ENCODE measurements around the gene IGDCC3.

IGDCC3 gene

GRCh38 chr15:65332391-65333147, 45.2 kb downstream of the IGDCC3 start:
- FAIRE-seq, result no peak
- DNase-seq (ENCODE audit: extremely low spot score, insufficient read length, low read depth), result no peak

- no peak for FAIRE-seq
- no peak for DNase-seq (ENCODE audit: extremely low spot score, insufficient read length, low read depth)
Observed at GRCh38 chr15:65331811-65332210, 46.0 kb downstream of the IGDCC3 start.

- no peak for DNase-seq (ENCODE audit: extremely low spot score, insufficient read length, low read depth)
- no peak for FAIRE-seq
Observed at GRCh38 chr15:65330934-65331645, 46.7 kb downstream of the IGDCC3 start.

GRCh38 chr15:65329984-65330735, 47.6 kb downstream of the IGDCC3 start:
- no peak for FAIRE-seq
- no peak for DNase-seq (ENCODE audit: extremely low spot score, insufficient read length, low read depth)

- FAIRE-seq, result no peak
- DNase-seq (ENCODE audit: extremely low spot score, insufficient read length, low read depth), result no peak
Observed at GRCh38 chr15:65329288-65329983, 48.4 kb downstream of the IGDCC3 start.

GRCh38 chr15:65328506-65329287, 49.1 kb downstream of the IGDCC3 start:
- DNase-seq (ENCODE audit: extremely low spot score, insufficient read length, low read depth) (no peak), FAIRE-seq (no peak)

- DNase-seq (ENCODE audit: extremely low spot score, insufficient read length, low read depth) (no peak), FAIRE-seq (no peak)
Observed at GRCh38 chr15:65327651-65328393, 50.0 kb downstream of the IGDCC3 start.

- DNase-seq (ENCODE audit: extremely low spot score, insufficient read length, low read depth) (no peak), FAIRE-seq (no peak)
Observed at GRCh38 chr15:65326818-65327217, 51.0 kb downstream of the IGDCC3 start.

GRCh38 chr15:65326117-65326526, 51.7 kb downstream of the IGDCC3 start:
- FAIRE-seq, result no peak
- no peak for DNase-seq (ENCODE audit: extremely low spot score, insufficient read length, low read depth)

- DNase-seq (ENCODE audit: extremely low spot score, insufficient read length, low read depth), result no peak
- FAIRE-seq, result no peak
Observed at GRCh38 chr15:65323071-65323511, 54.7 kb downstream of the IGDCC3 start.

GRCh38 chr15:65318870-65319356, 58.9 kb downstream of the IGDCC3 start:
- peak; percentile 86 for FAIRE-seq
- peak; percentile 75 for DNase-seq (ENCODE audit: extremely low spot score, insufficient read length, low read depth)

GRCh38 chr15:65312400-65312916, 65.3 kb downstream of the IGDCC3 start:
- FAIRE-seq (no peak), DNase-seq (ENCODE audit: extremely low spot score, insufficient read length, low read depth) (no peak)

- DNase-seq (ENCODE audit: extremely low spot score, insufficient read length, low read depth) (no peak), FAIRE-seq (no peak)
Observed at GRCh38 chr15:65311760-65312159, 66.0 kb downstream of the IGDCC3 start.

- DNase-seq (ENCODE audit: extremely low spot score, insufficient read length, low read depth) (no peak), FAIRE-seq (no peak)
Observed at GRCh38 chr15:65310431-65311137, 67.2 kb downstream of the IGDCC3 start.

GRCh38 chr15:65309882-65310418, 67.9 kb downstream of the IGDCC3 start:
- DNase-seq (ENCODE audit: extremely low spot score, insufficient read length, low read depth), result no peak
- no peak for FAIRE-seq

- DNase-seq (ENCODE audit: extremely low spot score, insufficient read length, low read depth) (no peak), FAIRE-seq (no peak)
Observed at GRCh38 chr15:65307978-65308377, 69.8 kb downstream of the IGDCC3 start.

GRCh38 chr15:65306551-65306950, 71.3 kb downstream of the IGDCC3 start:
- DNase-seq (ENCODE audit: extremely low spot score, insufficient read length, low read depth), result no peak
- FAIRE-seq, result no peak

GRCh38 chr15:65305776-65306175, 72.0 kb downstream of the IGDCC3 start:
- no peak for DNase-seq (ENCODE audit: extremely low spot score, insufficient read length, low read depth)

More at GRCh38 chr15:65305776-65306175, 72.0 kb downstream of the IGDCC3 start:
- FAIRE-seq, result no peak

Measured in GM18507 (cell line).